DMS53 treated with DMSO at 0.1 percent for 48 hours (cell line): Measurements from ENCODE around the gene IER3.

Source experiments
- DNase-seq: peaks from one replicate; lab custom pipeline; 2025; ENCODE audit not compliant: unreplicated experiment; lab: John Stamatoyannopoulos, UW

The IER3 gene

GRCh38 chr6:30709101-30709868 lies 35.1 kb downstream of the IER3 start:
- DNase-seq: no peak

- DNase-seq: peak; percentile 88
Measured at GRCh38 chr6:30707281-30707850, 37.0 kb downstream of the IER3 start.

- DNase-seq: no peak
Measured at GRCh38 chr6:30705620-30706019, 38.7 kb downstream of the IER3 start.

GRCh38 chr6:30703821-30704220 lies 40.5 kb downstream of the IER3 start:
- no peak for DNase-seq

GRCh38 chr6:30703011-30703410 lies 41.3 kb downstream of the IER3 start:
- DNase-seq: no peak

GRCh38 chr6:30700340-30700739 lies 44.0 kb downstream of the IER3 start:
- DNase-seq: no peak

GRCh38 chr6:30696432-30696831 lies 47.9 kb downstream of the IER3 start:
- DNase-seq: no peak
